Spleen (tissue), 11 donors: ENCODE results near the gene MTRFR. TPM values are rescaled to one million over a fixed set of nuclear protein-coding genes. Genes with fewer than 3 reads are reported as not detected.

Source experiments
- DNase-seq: peaks from one replicate; pipeline ENCODE4 v3.0.0-alpha.2; 2020
- H3K27ac ChIP-seq, 8 donors: fragments of 200-600 bp; sonication (generic) in 7 of 8; 1 replicate in 4 of 8; 2 replicates in 4 of 8; pipeline versions ENCODE4 v1.5.0 to v1.8.0; 2016 to 2021; ENCODE audit warnings: inconsistent platforms in 4 of 8, mild to moderate bottlenecking in 4 of 8, moderate library complexity in 1 of 8
- H3K27me3 ChIP-seq, 7 donors: fragments of 200-600 bp; sonication (generic) in 6 of 7; replicated peaks in 1 of 7; 1 replicate in 4 of 7; 2 replicates in 3 of 7; pipeline versions ENCODE4 v1.5.0 to v1.8.0; 2016 to 2021; ENCODE audit warnings: inconsistent platforms in 3 of 7, mild to moderate bottlenecking in 1 of 7
- H3K36me3 ChIP-seq, 6 donors: fragments of 200-600 bp; sonication (generic) in 5 of 6; 1 replicate in 4 of 6; 2 replicates in 2 of 6; pipeline versions ENCODE4 v1.5.0 to v1.8.0; 2016 to 2021; ENCODE audit warnings: inconsistent platforms in 2 of 6
- H3K4me1 ChIP-seq, 6 donors: fragments of 200-600 bp; sonication (generic) in 5 of 6; 1 replicate in 3 of 6; 2 replicates in 3 of 6; pipeline versions ENCODE4 v1.5.0 to v1.8.0; 2016 to 2021; ENCODE audit warnings: inconsistent platforms in 3 of 6
- H3K4me3 ChIP-seq, 8 donors: fragments of 200-600 bp; sonication (generic) in 7 of 8; 1 replicate in 4 of 8; 2 replicates in 4 of 8; pipeline versions ENCODE4 v1.5.0 to v1.8.0; 2016 to 2021; ENCODE audit warnings: inconsistent platforms in 4 of 8, mild to moderate bottlenecking in 4 of 8, moderate library complexity in 2 of 8
- H3K9me3 ChIP-seq, 8 donors: fragments of 200-600 bp; sonication (generic) in 7 of 8; 1 replicate in 4 of 8; 2 replicates in 4 of 8; pipeline versions ENCODE4 v1.5.0 to v1.8.0; 2016 to 2021; ENCODE audit warnings: inconsistent platforms in 4 of 8
- POLR2A ChIP-seq, 3 donors: fragments of 450-650 bp; IDR thresholded peaks; one replicate each; pipeline ENCODE4 v1.5.1; 2017; ENCODE audit warnings: antibody characterized with exemption in 3 of 3, mild to moderate bottlenecking in 1 of 3
- POLR2AphosphoS5 ChIP-seq, 3 donors: sonication (generic); formaldehyde crosslinking; IDR thresholded peaks; one replicate each; pipeline ENCODE4 v1.5.1; 2017; ENCODE audit warnings: antibody characterized with exemption in 3 of 3
- WGBS, 5 donors: extraction: QIAGEN DNeasy Blood & Tissue Kit in 3 of 5; methylation state at CpG; one replicate each; pipeline versions ENCODE4 v1.1.5 to v1.1.7; 2013 to 2018; 5-methylcytosine and 5-hydroxymethylcytosine counted together
- intact Hi-C: fragments of 100-400 bp; cut with DNase I; formaldehyde crosslinking; loops from one replicate; pipeline ENCODE4 v1.15.0; 2023; ENCODE audit warnings: low total_unique reads
- polyA plus RNA-seq, 3 donors: library from polyadenylated mRNA; stranded (reverse); fragments of 200-250 nt; gene quantifications; one replicate each; pipeline ENCODE4 v1.2.1, GENCODE V29; 2013
- small RNA-seq, 4 donors: library from RNA; depleted of rRNA; stranded (forward); fragments of <200 nt; gene quantifications; one replicate each; pipeline ENCODE3, GENCODE V24; 2016
- total RNA-seq, 7 donors: library from RNA; depleted of rRNA in 3 of 7; stranded (reverse); fragments of >200 nt in 3 of 7; fragmentation: NEBNext Ultra II Directional in 4 of 7; extraction: Animal tissue kit (Norgen Biotek cat#: 25700) in 4 of 7; gene quantifications; one replicate each; pipeline versions ENCODE4 v1.1.0 to v1.2.1, GENCODE V29; 2016 to 2021
- TF ChIP-seq, protein P1 (sequence below), 11 experiments: fragments of 200-600 bp in 7 of 11; fragments of 450-650 bp in 4 of 11; sonication (generic) in 4 of 11; IDR thresholded peaks in 8 of 11; conservative IDR thresholded peaks in 3 of 11; 1 replicate in 7 of 11; 2 replicates in 4 of 11; pipeline versions ENCODE4 v1.4.0 to v1.8.0; 2016 to 2021; ENCODE audit warnings: antibody characterized with exemption in 11 of 11, inconsistent platforms in 4 of 11, mild to moderate bottlenecking in 1 of 11
- donor health status: healthy with polysubstance abuse.
- donor health status: DM: no; HTN: no; CAD: no; lungs with moderate emphysema.
- donor health status: DM: no; HTN: no; CAD: no.
- donor health status: Bipolar disorder and iron deficiency.
- donor health status: healthy.
- donor health status: DM: no; HTN: no; CAD: no.
- donor health status: DM: yes; HTN: yes; CAD: no.

Gene MTRFR
- total and polyA plus RNA-seq, 10 donors: 11.9 to 21.0 (median 16.2) TPM

DNA sequence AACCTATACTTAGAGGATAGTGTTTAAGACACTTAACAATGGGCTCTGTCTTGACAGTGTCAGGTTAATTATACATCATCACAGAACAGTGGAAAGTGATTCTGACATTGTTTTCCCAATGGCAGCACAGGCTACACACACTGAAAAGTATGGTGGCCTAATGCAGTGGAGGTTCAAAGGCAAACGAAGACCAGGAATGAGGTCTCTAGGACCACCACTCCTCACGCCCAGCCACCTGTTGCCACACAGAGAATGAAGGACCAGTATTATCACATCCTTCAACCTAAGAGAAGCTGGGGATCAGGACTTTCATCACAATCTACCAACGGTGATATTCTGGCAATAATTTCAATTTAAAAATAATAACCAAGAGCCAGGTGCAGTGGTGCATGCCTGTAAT, 73.0 kb downstream of the MTRFR start:
- Histone ChIP-seq H3K27me3 (no peaks in the 10 kb centered on the region), H3K27ac (no peak overlapping the region), H3K36me3 (peaks cover 9 to 100% (median 98%) of the 10 kb centered on the region in 6 donors), H3K4me1 (no peaks in the 10 kb centered on the region), H3K4me3 (no peak overlapping the region), H3K9me3 (no peaks in the 10 kb centered on the region)
- WGBS, 5 donors: 93 to 100% (median 96%) methylated on average over 3 of the region's 3 CpGs
- DNase-seq: no peak
- intact Hi-C loops: no loop called here
- TF ChIP-seq POLR2A (IDR thresholded peaks at IDR 0.05) (no peak), POLR2AphosphoS5 (IDR thresholded peaks at IDR 0.05) (no peak)
- TF ChIP-seq, protein P1, sequence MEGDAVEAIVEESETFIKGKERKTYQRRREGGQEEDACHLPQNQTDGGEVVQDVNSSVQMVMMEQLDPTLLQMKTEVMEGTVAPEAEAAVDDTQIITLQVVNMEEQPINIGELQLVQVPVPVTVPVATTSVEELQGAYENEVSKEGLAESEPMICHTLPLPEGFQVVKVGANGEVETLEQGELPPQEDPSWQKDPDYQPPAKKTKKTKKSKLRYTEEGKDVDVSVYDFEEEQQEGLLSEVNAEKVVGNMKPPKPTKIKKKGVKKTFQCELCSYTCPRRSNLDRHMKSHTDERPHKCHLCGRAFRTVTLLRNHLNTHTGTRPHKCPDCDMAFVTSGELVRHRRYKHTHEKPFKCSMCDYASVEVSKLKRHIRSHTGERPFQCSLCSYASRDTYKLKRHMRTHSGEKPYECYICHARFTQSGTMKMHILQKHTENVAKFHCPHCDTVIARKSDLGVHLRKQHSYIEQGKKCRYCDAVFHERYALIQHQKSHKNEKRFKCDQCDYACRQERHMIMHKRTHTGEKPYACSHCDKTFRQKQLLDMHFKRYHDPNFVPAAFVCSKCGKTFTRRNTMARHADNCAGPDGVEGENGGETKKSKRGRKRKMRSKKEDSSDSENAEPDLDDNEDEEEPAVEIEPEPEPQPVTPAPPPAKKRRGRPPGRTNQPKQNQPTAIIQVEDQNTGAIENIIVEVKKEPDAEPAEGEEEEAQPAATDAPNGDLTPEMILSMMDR (IDR thresholded peaks at IDR 0.05 in 8 of 11, conservative IDR thresholded peaks at IDR 0.05 in 3 of 11): no peak

Small RNAs within 50 kb of the gene (small RNA-seq; reads per million reads assigned to genes)
- gene RNA5SP375: 0.45 to 1.3 (median 1.0) reads per million in 4 donors

Other genes starting within 250 kb of the MTRFR start
- 10 to 100 TPM in 4 of 7 donors, 1 to 10 TPM in 3; 7.1 to 23.7 (median 13.9) TPM for gene PITPNM2, start 82.3 kb upstream of the MTRFR start, total RNA-seq
- 1 to 10 TPM; 2.2 to 5.2 (median 2.3) TPM for gene PITPNM2, start 82.3 kb upstream of the MTRFR start, polyA plus RNA-seq
- gene MPHOSPH9, start 295 bp upstream of the MTRFR start, total RNA-seq: 10 to 100 TPM; 34.6 to 97.3 (median 43.8) TPM
- 1 to 10 TPM; 7.1 to 8.2 (median 7.2) TPM for gene MPHOSPH9, start 295 bp upstream of the MTRFR start, polyA plus RNA-seq
- gene CDK2AP1, start 38.4 kb downstream of the MTRFR start, total RNA-seq: 10 to 100 TPM; 40.9 to 91.1 (median 68.2) TPM
- gene CDK2AP1, start 38.4 kb downstream of the MTRFR start, polyA plus RNA-seq: 10 to 100 TPM; 50.5 to 97.1 (median 69.2) TPM
- 10 to 100 TPM; 25.8 to 35.0 (median 29.8) TPM for gene SBNO1, start 131.4 kb downstream of the MTRFR start, total RNA-seq
- gene SBNO1, start 131.4 kb downstream of the MTRFR start, polyA plus RNA-seq: 1 to 10 TPM; 4.1 to 6.1 (median 4.5) TPM
- 10 to 100 TPM; 28.7 to 40.3 (median 35.6) TPM for gene KMT5A, start 150.7 kb downstream of the MTRFR start, total RNA-seq
- gene KMT5A, start 150.7 kb downstream of the MTRFR start, polyA plus RNA-seq: 10 to 100 TPM; 11.3 to 15.9 (median 11.3) TPM
- 10 to 100 TPM; 10.8 to 15.7 (median 12.5) TPM for gene RILPL2, start 203.2 kb downstream of the MTRFR start, total RNA-seq
- gene RILPL2, start 203.2 kb downstream of the MTRFR start, polyA plus RNA-seq: 10 to 100 TPM; 14.0 to 18.0 (median 14.8) TPM
- 10 to 100 TPM; 18.9 to 36.1 (median 27.8) TPM for gene SNRNP35, start 224.7 kb downstream of the MTRFR start, total RNA-seq
- gene SNRNP35, start 224.7 kb downstream of the MTRFR start, polyA plus RNA-seq: 10 to 100 TPM; 36.3 to 63.7 (median 55.4) TPM